ENCODE results near the gene EIF4E. TPM values are rescaled to one million over a fixed set of nuclear protein-coding genes. Genes with fewer than 3 reads are reported as not detected.
"Not testable (repeated sequence)": the region's sequence is repeated elsewhere in the genome, so short reads cannot be mapped to it uniquely, and the experiment has no call there.

Gene EIF4E
- total RNA-seq, 6 experiments from 2014 or later = 117 to 147 (median 127) TPM

GRCh38 chr4:98919996-98920395 is 8.9 kb downstream of the EIF4E start:
- H3K36me3 Mint-ChIP-seq (ENCODE audit: low read depth) = peaks cover 26% of the 10 kb centered on the region
- no peaks in the 10 kb centered on the region for H3K9me3 Mint-ChIP-seq
- DNase-seq = peak; percentile 28
- peaks cover 46% of the 10 kb centered on the region for H3K4me1 Mint-ChIP-seq (ENCODE audit: low read depth)
- H3K4me3 Mint-ChIP-seq = no peak overlapping the region
- H3K27me3 Mint-ChIP-seq (ENCODE audit: insufficient read depth) = no peaks in the 10 kb centered on the region
- no peak for TF ChIP-seq CTCF (IDR thresholded peaks at IDR 0.05)
- H3K27ac Mint-ChIP-seq = peak overlapping the region; percentile 71

GRCh38 chr4:98910728-98911127 is 18.2 kb downstream of the EIF4E start:
- not testable (repeated sequence) for H3K36me3 Mint-ChIP-seq (ENCODE audit: low read depth); DNase-seq; H3K4me3 Mint-ChIP-seq; H3K27me3 Mint-ChIP-seq (ENCODE audit: insufficient read depth); H3K9me3 Mint-ChIP-seq; H3K27ac Mint-ChIP-seq
- H3K4me1 Mint-ChIP-seq (ENCODE audit: low read depth) = peaks cover 51% of the 10 kb centered on the region

GRCh38 chr4:98909646-98910401 is 19.1 kb downstream of the EIF4E start:
- H3K36me3 Mint-ChIP-seq (ENCODE audit: low read depth) = peaks cover 7% of the 10 kb centered on the region
- TF ChIP-seq CTCF (IDR thresholded peaks at IDR 0.05) = no peak
- no peak for DNase-seq
- no peaks in the 10 kb centered on the region for H3K27me3 Mint-ChIP-seq (ENCODE audit: insufficient read depth)
- H3K9me3 Mint-ChIP-seq = no peaks in the 10 kb centered on the region
- no peak overlapping the region; the same call in 1 of the 2 replicates for H3K4me3 Mint-ChIP-seq
- H3K27ac Mint-ChIP-seq = peak overlapping the region; percentile 33; the same call in 1 of the 2 replicates
- H3K4me1 Mint-ChIP-seq (ENCODE audit: low read depth) = peaks cover 60% of the 10 kb centered on the region

GRCh38 chr4:98908703-98909262 is 20.1 kb downstream of the EIF4E start:
- H3K27me3 Mint-ChIP-seq (ENCODE audit: insufficient read depth) = no peaks in the 10 kb centered on the region
- H3K9me3 Mint-ChIP-seq = no peaks in the 10 kb centered on the region
- no peak overlapping the region for H3K4me3 Mint-ChIP-seq
- H3K4me1 Mint-ChIP-seq (ENCODE audit: low read depth) = peaks cover 60% of the 10 kb centered on the region
- DNase-seq = no peak
- peaks cover 7% of the 10 kb centered on the region for H3K36me3 Mint-ChIP-seq (ENCODE audit: low read depth)
- TF ChIP-seq CTCF (IDR thresholded peaks at IDR 0.05) = no peak
- H3K27ac Mint-ChIP-seq = no peak overlapping the region

GRCh38 chr4:98908182-98908581 is 20.8 kb downstream of the EIF4E start:
- Mint-ChIP-seq H3K4me3 (no peak overlapping the region), H3K36me3 (ENCODE audit: low read depth) (peaks cover 8% of the 10 kb centered on the region), H3K27ac (peak overlapping the region; percentile 1; the same call in 1 of the 2 replicates), H3K9me3 (no peaks in the 10 kb centered on the region), H3K27me3 (ENCODE audit: insufficient read depth) (no peaks in the 10 kb centered on the region), H3K4me1 (ENCODE audit: low read depth) (peaks cover 64% of the 10 kb centered on the region)
- DNase-seq = no peak
- TF ChIP-seq CTCF (IDR thresholded peaks at IDR 0.05) = no peak

- Mint-ChIP-seq H3K4me3 (peak overlapping the region; percentile 22), H3K36me3 (ENCODE audit: low read depth) (peaks cover 27% of the 10 kb centered on the region), H3K4me1 (ENCODE audit: low read depth) (peaks cover 76% of the 10 kb centered on the region), H3K9me3 (no peaks in the 10 kb centered on the region), H3K27ac (peak overlapping the region; percentile 68), H3K27me3 (ENCODE audit: insufficient read depth) (no peaks in the 10 kb centered on the region)
- DNase-seq = no peak
- no peak for TF ChIP-seq CTCF (IDR thresholded peaks at IDR 0.05)
Measured at GRCh38 chr4:98905839-98906238, 23.1 kb downstream of the EIF4E start.

All from HFFc6 (cell line).